Stimulated activated naive CD8-positive, alpha-beta T cell treated with anti-CD3 and anti-CD28 coated beads, Interleukin-15, Interleukin-2, amounts not matched to agents 100 ng/mL and 50 ng/mL, for 24 hours (primary cell): ENCODE results near the gene CLDN12.
A peak's percentile ranks its signal among the peaks of the same experiment; 100 is the strongest.

ENCODE experiments used
- H3K27ac Mint-ChIP-seq: one replicate; pipeline ENCODE4 v1.8.0; 2021; ENCODE audit warnings: mild to moderate bottlenecking, mixed read lengths
- H3K27me3 Mint-ChIP-seq: one replicate; pipeline ENCODE4 v1.8.0; 2021; ENCODE audit warnings: mixed read lengths
- H3K36me3 Mint-ChIP-seq: one replicate; pipeline ENCODE4 v1.8.0; 2021; ENCODE audit warnings: low read depth, mixed read lengths
- H3K4me1 Mint-ChIP-seq: one replicate; pipeline ENCODE4 v1.8.0; 2021; ENCODE audit warnings: low read depth, mixed read lengths
- H3K4me3 Mint-ChIP-seq: one replicate; pipeline ENCODE4 v1.8.0; 2021; ENCODE audit warnings: mild to moderate bottlenecking, mixed read lengths
- H3K9me3 Mint-ChIP-seq: one replicate; pipeline ENCODE4 v1.8.0; 2021; ENCODE audit warnings: mixed read lengths

The CLDN12 gene

DNA sequence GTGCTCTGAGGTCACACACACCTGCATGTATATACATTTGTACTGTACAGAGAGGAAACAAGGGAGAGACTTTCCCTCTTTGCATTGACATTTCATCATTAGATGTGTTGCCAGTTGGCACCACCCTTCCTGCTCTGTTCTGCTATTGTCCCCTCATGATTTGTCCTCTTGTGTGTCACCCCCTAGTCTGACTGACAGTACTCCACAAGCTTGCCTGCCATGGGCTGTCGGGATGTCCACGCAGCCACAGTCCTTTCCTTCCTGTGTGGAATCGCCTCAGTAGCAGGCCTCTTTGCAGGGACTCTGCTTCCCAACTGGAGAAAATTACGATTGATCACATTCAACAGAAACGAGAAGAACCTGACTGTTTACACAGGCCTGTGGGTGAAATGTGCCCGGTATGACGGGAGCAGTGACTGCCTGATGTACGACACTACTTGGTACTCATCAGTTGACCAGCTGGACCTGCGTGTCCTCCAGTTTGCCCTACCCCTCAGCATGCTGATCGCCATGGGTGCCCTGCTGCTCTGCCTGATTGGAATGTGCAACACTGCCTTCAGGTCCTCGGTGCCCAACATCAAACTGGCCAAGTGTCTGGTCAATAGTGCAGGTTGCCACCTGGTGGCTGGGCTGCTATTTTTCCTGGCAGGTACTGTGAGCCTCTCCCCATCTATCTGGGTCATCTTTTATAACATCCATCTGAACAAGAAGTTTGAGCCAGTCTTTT, 9.4 kb downstream of the CLDN12 start:
- Mint-ChIP-seq H3K36me3 (peaks cover 4% of the 10 kb centered on the region), H3K27me3 (no peaks in the 10 kb centered on the region), H3K9me3 (no peaks in the 10 kb centered on the region), H3K4me1 (no peaks in the 10 kb centered on the region), H3K27ac (no peak overlapping the region), H3K4me3 (no peak overlapping the region)

DNA sequence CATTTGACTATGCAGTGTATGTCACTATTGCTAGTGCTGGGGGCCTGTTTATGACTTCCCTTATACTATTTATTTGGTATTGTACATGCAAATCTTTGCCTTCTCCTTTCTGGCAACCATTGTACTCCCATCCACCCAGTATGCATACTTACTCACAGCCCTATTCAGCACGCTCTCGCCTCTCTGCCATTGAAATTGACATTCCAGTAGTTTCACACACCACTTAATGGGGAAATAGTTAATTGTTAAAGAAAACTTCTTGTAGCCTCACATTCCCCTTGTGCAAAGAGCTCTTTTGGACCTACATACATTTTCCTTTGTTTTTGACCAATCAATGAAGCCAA, 9.9 kb downstream of the CLDN12 start:
- Mint-ChIP-seq H3K27ac (no peak overlapping the region), H3K9me3 (no peaks in the 10 kb centered on the region), H3K27me3 (no peaks in the 10 kb centered on the region), H3K36me3 (peaks cover 4% of the 10 kb centered on the region), H3K4me3 (no peak overlapping the region), H3K4me1 (no peaks in the 10 kb centered on the region)

DNA sequence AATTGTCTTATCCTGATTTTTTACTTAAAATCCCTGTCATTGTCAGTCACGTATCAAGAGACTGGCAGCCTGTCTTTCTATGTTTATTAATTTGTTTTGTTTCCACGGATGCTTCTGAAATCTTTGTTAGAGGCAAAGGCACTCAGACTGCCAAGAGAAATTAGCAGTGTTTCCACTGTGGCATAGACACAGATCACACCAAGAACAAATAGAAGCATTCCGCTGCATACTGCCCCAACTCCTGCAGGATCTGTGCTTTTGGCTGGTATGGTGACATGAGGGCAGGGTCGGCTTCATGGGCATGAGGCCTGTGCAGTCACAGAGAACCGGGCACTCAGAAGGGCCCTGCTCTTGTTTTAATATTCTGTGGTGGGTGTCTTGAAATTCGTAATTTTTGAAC, 18.4 kb downstream of the CLDN12 start:
- peaks cover 18% of the 10 kb centered on the region for H3K4me1 Mint-ChIP-seq
- no peak overlapping the region for H3K27ac Mint-ChIP-seq
- H3K27me3 Mint-ChIP-seq: no peaks in the 10 kb centered on the region
- no peaks in the 10 kb centered on the region for H3K36me3 Mint-ChIP-seq
- no peaks in the 10 kb centered on the region for H3K9me3 Mint-ChIP-seq
- no peak overlapping the region for H3K4me3 Mint-ChIP-seq

DNA sequence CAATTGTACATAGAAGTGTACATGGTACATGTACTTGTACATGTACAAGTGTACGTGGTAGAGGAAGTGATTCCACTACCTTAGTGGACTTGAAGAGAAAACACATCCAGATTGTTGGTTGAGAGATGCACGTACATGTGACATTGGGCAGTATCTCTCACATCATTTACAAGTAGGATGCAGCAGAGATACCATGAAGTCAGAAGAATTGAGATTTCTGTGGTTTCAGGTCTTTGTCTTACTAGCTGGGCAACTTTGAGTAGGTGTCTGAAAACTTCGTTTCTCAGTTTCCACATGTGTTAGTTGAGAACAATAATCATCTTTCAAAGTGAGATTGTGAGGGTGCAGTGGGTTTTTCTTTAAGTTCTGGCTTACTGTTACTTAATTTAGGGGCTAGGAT, 21.5 kb downstream of the CLDN12 start:
- no peaks in the 10 kb centered on the region for H3K36me3 Mint-ChIP-seq
- H3K27me3 Mint-ChIP-seq: no peaks in the 10 kb centered on the region
- H3K9me3 Mint-ChIP-seq: no peaks in the 10 kb centered on the region
- H3K4me1 Mint-ChIP-seq: peaks cover 18% of the 10 kb centered on the region
- peak overlapping the region; percentile 15 for H3K4me3 Mint-ChIP-seq
- H3K27ac Mint-ChIP-seq: peak overlapping the region; percentile 60

DNA sequence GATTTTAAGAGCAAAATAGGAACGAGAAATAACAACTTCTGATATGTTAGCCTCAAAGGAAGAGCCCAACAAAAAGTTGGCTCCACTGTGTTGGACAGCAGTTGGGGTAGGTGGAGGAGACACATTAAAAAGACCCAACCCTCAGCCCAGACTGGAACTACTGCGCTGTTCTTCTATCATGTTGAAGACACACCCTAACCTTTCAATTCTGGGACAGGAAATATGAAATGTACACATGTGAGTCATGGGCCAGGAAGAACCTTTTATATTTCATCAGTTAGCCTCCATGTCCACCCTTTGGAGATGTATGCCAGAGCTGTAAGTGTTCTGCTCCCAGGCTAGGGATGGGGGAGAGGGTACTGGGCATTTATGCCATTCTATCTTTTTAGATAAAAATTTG, 22.1 kb downstream of the CLDN12 start:
- H3K4me1 Mint-ChIP-seq: peaks cover 18% of the 10 kb centered on the region
- H3K36me3 Mint-ChIP-seq: no peaks in the 10 kb centered on the region
- H3K27me3 Mint-ChIP-seq: no peaks in the 10 kb centered on the region
- no peak overlapping the region for H3K4me3 Mint-ChIP-seq
- no peaks in the 10 kb centered on the region for H3K9me3 Mint-ChIP-seq
- peak overlapping the region; percentile 60 for H3K27ac Mint-ChIP-seq

DNA sequence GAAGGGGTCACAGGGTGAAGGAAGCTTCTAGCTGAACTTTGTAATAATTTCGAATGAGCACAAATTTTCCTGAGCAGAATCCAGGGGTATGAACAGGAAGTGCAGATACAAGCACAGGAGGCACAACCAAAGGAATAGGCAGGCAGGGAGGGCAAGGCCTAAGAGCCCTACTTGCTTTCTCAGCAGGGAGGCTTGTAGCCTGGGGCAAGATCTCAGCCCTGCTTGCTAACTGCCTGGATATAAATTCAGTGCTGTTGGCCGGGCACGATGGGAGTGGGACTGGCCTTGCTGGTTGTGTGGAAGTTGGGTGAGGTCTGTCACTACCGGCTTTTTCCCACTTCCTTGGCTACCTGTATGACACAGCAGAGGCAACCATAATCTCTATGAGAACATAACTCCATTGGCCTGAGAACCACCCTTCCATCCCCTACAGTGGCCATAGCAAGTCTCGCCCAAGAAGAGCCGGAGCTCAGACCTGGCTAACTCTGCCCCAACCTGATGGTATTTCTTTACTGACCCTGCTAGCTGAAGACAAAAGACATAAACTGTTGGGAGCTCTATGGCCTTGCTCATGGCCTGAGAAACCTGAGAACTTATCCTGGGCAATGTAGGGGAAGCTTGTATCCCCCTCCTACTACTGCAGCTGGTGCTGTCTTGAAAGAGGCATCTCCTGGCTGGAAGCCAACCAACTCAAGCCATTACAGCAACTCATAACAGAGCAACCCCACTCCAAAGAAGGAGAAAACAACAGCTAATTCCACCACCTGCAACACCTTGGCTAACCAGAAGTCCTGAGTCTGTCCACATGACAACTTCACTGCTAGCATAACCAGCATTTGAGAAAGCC, 27.6 kb downstream of the CLDN12 start:
- peaks cover 1% of the 10 kb centered on the region for H3K4me1 Mint-ChIP-seq
- no peak overlapping the region for H3K4me3 Mint-ChIP-seq
- H3K9me3 Mint-ChIP-seq: no peaks in the 10 kb centered on the region
- H3K27me3 Mint-ChIP-seq: peaks cover 12% of the 10 kb centered on the region
- H3K27ac Mint-ChIP-seq: no peak overlapping the region
- no peaks in the 10 kb centered on the region for H3K36me3 Mint-ChIP-seq

DNA sequence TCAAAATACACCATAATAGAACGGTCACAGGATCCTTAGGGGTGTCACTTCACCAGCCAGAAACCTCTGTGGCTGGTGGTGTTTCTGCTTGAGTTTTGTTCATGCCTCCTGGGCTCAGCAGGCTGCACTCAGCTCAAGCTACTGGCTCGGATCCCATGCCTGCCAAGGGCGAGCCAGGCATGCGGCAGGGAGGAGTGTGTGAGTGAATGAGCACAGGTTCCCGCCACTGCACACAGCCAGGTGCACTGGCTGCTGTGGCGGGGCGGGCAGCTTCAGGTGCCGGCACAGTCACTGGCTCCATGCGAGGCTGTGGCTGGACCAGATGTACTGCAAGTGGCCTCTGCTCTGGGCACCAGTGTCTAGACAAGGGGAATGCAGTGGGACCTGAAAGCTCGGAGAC, 29.5 kb downstream of the CLDN12 start:
- no peaks in the 10 kb centered on the region for H3K9me3 Mint-ChIP-seq
- H3K27me3 Mint-ChIP-seq: peaks cover 25% of the 10 kb centered on the region

DNA sequence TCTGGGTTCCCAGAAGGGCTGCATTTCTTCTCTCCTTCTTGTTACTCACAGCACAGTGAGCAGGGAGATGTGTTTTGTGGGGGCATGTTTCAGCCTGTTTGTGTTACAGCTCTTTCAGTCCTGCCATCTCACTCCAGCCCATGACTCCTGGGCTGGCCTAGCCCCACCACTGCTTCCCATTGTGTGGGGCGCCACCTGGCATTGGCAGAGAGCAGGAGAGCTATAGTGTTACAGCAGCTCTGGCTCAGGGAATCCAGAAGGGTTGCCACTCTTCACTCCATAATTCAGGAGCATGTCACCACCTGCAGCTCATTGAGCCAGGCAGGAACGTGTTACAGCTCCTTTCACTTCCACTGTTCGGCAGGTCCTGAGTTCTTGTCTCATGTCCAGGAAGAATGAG, 30.0 kb downstream of the CLDN12 start:
- H3K27ac Mint-ChIP-seq: no peak overlapping the region
- peaks cover 27% of the 10 kb centered on the region for H3K27me3 Mint-ChIP-seq
- H3K4me3 Mint-ChIP-seq: no peak overlapping the region
- no peaks in the 10 kb centered on the region for H3K4me1 Mint-ChIP-seq
- no peaks in the 10 kb centered on the region for H3K9me3 Mint-ChIP-seq
- no peaks in the 10 kb centered on the region for H3K36me3 Mint-ChIP-seq

More for the DNA sequence above, 29.5 kb downstream of the CLDN12 start:
- Mint-ChIP-seq H3K4me3 (no peak overlapping the region), H3K27ac (no peak overlapping the region), H3K4me1 (no peaks in the 10 kb centered on the region), H3K36me3 (no peaks in the 10 kb centered on the region)

DNA sequence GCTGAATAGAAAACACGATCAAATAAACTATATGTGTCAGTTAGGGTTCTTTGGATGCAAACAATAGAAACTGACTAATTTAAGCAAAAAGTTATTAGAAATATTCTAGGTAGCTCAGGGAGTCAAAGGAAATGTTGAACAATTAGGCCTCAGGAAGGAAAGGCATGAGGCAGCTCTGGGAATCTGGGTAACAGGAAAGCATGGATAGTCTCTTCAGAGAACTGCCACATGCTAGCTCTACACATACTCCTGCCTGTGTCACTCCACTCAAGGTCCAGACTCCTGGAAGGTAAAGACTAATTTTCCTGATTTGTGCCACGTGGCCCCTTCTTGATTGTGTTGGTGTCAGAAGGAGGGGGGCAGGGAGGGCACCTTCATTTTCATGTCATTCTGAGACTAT, 42.4 kb downstream of the CLDN12 start:
- Mint-ChIP-seq H3K9me3 (no peaks in the 10 kb centered on the region), H3K4me3 (no peak overlapping the region), H3K4me1 (no peaks in the 10 kb centered on the region), H3K27ac (no peak overlapping the region), H3K27me3 (peaks cover 13% of the 10 kb centered on the region), H3K36me3 (no peaks in the 10 kb centered on the region)

DNA sequence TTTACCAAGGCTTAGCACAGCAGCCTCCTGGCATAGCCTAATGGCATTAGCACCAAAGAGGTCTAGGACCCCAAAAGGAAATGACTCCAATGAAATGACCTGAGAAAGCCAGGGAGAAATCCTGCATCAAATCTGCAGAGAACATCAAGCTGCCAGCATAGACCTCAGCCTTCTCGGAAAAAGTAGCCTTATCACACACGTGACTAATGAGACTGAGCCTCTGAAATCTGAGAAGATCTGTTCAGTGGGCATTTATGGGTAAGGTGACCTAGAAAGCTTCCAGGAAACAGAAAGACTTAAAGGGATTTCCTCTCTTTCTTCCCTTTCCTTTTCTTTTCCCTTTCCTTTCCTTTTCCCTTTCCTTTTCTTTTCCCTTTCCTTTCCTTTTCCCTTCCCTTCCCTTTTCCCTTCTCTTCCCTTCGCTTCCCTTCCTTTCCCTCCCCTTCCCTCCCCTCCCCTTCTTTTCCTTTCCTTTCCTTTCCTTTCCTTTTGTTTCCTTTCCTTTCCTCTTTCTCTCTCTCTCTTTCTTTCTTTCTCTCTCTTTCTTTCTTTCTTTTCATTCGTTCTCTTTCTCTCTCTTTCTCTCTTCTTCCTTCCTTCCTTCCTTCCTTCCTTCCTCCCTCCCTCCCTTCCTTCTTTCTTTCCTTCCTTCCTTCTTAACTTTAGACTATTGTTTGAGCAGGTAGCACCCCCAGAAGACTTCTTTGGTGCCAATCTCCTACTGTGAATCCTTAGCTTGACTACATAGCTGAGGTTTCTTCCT, 43.1 kb downstream of the CLDN12 start:
- no peak overlapping the region for H3K27ac Mint-ChIP-seq
- H3K9me3 Mint-ChIP-seq: no peaks in the 10 kb centered on the region
- no peaks in the 10 kb centered on the region for H3K4me1 Mint-ChIP-seq
- H3K27me3 Mint-ChIP-seq: peaks cover 13% of the 10 kb centered on the region
- H3K36me3 Mint-ChIP-seq: no peaks in the 10 kb centered on the region
- no peak overlapping the region for H3K4me3 Mint-ChIP-seq

DNA sequence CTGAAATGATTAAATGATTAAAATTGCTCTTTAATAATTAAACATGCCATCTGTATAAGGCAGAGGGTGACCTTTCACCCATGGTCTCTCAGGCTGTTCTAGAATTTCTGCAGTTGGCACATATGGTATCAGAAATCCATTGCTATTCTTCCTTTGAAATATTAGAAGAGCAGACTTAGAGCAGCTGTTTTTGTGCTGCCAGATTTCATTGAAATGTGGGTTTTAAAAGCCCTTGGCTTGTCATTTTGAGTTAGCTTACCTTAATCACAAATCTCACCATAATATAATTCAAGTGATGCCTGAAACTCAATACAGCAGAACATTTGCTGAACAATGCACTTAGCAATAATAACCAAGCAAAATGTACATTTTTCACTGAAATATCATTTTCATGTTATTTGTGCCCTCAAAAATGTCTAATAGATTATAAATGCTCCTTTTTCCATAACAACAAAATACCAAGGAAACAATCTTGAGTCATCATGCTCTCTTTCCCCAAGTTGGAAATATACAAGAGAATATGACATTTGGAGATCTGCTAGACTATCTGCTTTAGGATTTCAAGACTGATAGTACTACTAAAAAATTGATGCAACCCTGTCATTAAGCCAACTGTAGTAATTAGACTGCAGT, 50.1 kb downstream of the CLDN12 start:
- H3K27ac Mint-ChIP-seq: no peak overlapping the region
- peaks cover 7% of the 10 kb centered on the region for H3K4me1 Mint-ChIP-seq
- no peak overlapping the region for H3K4me3 Mint-ChIP-seq
- H3K36me3 Mint-ChIP-seq: no peaks in the 10 kb centered on the region
- H3K9me3 Mint-ChIP-seq: no peaks in the 10 kb centered on the region
- peaks cover 4% of the 10 kb centered on the region for H3K27me3 Mint-ChIP-seq

DNA sequence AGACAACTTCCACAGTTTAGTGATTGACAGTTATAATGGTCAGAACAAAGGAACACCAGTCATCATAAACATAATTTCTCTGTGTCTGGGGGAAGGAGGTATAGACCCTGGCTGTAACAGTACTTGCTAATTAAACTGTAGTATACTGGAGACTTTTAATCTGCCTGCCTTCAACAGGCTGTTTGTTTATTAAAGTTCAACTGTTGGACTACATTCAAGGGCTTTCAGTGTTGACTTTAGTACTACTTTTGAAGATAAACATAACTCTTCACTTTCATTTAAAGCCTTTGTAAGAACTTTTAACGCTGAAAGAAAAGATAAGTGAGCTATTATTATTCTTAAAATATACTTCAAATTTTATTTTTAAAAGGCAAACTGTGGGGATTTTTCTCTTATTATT, 50.7 kb downstream of the CLDN12 start:
- Mint-ChIP-seq H3K4me1 (peaks cover 7% of the 10 kb centered on the region), H3K36me3 (no peaks in the 10 kb centered on the region), H3K4me3 (no peak overlapping the region), H3K9me3 (no peaks in the 10 kb centered on the region), H3K27ac (no peak overlapping the region), H3K27me3 (peaks cover 4% of the 10 kb centered on the region)

DNA sequence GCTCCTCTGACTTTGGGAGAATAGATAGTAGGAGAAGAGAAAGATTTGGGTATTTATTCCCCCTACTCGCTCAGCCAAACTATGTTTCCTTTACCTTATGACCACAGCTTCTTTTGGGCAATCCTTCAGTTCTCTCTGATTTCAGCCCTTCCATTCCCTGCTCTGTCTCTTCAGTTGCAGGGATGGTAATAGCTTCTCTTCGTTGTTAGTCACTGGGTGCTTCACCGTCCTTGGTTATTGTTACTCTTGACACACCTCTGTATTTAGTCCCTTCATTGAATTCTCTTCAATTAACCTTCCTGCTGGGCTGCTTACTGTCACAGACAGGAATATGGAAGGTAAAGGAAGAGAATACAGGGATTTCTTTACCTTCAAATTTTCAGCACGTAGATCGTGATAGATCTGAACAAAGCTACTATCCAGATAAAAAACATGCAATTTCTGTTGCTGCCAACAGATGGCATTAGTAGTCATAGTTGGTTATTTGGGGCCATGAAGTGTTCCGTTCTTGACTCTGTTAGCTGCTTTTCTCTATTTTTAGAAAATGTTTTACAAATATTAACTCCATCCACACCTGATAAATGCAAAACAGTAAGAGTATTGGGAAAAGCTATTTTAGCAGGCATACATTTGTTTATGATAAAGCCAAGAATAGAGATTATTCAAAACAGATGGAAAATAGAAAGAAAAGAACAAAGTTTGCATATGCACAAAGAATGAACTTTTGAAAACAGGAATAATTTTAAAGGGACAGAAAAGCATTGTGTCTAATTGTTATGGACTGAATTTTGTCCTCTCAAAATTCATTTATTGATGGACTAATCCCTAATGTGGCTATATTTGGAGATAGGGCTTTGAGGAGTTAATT, 52.1 kb downstream of the CLDN12 start:
- Mint-ChIP-seq H3K4me1 (peaks cover 7% of the 10 kb centered on the region), H3K4me3 (no peak overlapping the region), H3K9me3 (no peaks in the 10 kb centered on the region), H3K27me3 (peaks cover 4% of the 10 kb centered on the region), H3K27ac (peak overlapping the region; percentile 56), H3K36me3 (no peaks in the 10 kb centered on the region)

DNA sequence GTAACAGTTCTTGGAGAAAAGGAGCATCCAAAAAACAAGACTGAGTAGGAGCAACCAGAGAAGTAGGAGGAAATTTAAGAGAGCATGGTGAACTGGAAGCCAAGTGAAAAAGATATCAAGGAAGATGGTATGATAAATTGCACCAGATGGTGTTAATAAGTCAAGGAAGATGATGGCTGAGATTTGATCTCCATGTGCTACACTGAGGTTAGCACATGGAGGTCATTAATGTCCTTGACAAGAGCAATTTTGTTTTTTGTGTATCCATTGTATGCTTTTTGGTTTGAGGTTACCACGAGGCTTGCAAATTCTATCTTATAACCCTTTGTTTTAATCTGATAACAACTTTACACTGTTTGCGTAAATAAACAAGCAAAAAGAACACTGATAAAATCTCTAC, 54.8 kb downstream of the CLDN12 start:
- no peak overlapping the region for H3K27ac Mint-ChIP-seq
- no peaks in the 10 kb centered on the region for H3K9me3 Mint-ChIP-seq

More for the DNA sequence above, 54.8 kb downstream of the CLDN12 start:
- Mint-ChIP-seq H3K4me1 (peaks cover 11% of the 10 kb centered on the region), H3K27me3 (peaks cover 4% of the 10 kb centered on the region), H3K36me3 (no peaks in the 10 kb centered on the region), H3K4me3 (no peak overlapping the region)
